Ascending aorta (tissue), 2 donors: ENCODE data around the gene ITGA11. TPM values are rescaled to one million over a fixed set of nuclear protein-coding genes. Genes with fewer than 3 reads are reported as not detected.
A peak's percentile ranks its signal among the peaks of the same experiment; 100 is the strongest.

Experiments
- DNase-seq, 2 donors: peaks; one replicate each; pipeline ENCODE4 v3.0.0-alpha.2; 2019; ENCODE audit warnings: low spot score in 2 of 2
- H3K27ac ChIP-seq, 2 donors: fragments of 200-600 bp; sonication (generic); one replicate each; pipeline ENCODE4 v1.5.1; 2016 to 2017; ENCODE audit warnings: mild to moderate bottlenecking in 1 of 2
- H3K27me3 ChIP-seq: fragments of 200-600 bp; sonication (generic); one replicate; pipeline ENCODE4 v1.5.1; 2017
- H3K36me3 ChIP-seq, 2 donors: fragments of 200-600 bp; sonication (generic); one replicate each; pipeline ENCODE4 v1.5.1; 2016
- H3K4me1 ChIP-seq, 2 donors: fragments of 200-600 bp; sonication (generic); one replicate each; pipeline ENCODE4 v1.5.1; 2016 to 2017; ENCODE audit warnings: mild to moderate bottlenecking in 1 of 2
- H3K4me3 ChIP-seq, 2 donors: fragments of 200-600 bp; sonication (generic); one replicate each; pipeline ENCODE4 v1.5.1; 2016 to 2017; ENCODE audit warnings: mild to moderate bottlenecking in 1 of 2
- H3K9me3 ChIP-seq, 2 donors: fragments of 200-600 bp; sonication (generic); one replicate each; pipeline ENCODE4 v1.5.1; 2016
- intact Hi-C: fragments of 100-400 bp; cut with DNase I; formaldehyde crosslinking; loops from one replicate; pipeline ENCODE4 v1.15.1; 2023
- total RNA-seq: library from RNA; depleted of rRNA; stranded (reverse); fragments of >200 nt; gene quantifications from one replicate; pipeline ENCODE4 v1.1.0, GENCODE V29; 2016
- TF ChIP-seq, protein P1 (sequence below), 3 experiments: fragments of 200-600 bp in 2 of 3; fragments of 450-650 bp in 1 of 3; sonication (generic) in 2 of 3; IDR thresholded peaks; one replicate each; pipeline ENCODE4 v1.5.1; 2016 to 2019; ENCODE audit warnings: antibody characterized with exemption in 3 of 3, mild to moderate bottlenecking in 1 of 3, moderate library complexity in 1 of 3

ITGA11 gene
- total RNA-seq, 1 donor from 2014 or later: 136 TPM

DNA sequence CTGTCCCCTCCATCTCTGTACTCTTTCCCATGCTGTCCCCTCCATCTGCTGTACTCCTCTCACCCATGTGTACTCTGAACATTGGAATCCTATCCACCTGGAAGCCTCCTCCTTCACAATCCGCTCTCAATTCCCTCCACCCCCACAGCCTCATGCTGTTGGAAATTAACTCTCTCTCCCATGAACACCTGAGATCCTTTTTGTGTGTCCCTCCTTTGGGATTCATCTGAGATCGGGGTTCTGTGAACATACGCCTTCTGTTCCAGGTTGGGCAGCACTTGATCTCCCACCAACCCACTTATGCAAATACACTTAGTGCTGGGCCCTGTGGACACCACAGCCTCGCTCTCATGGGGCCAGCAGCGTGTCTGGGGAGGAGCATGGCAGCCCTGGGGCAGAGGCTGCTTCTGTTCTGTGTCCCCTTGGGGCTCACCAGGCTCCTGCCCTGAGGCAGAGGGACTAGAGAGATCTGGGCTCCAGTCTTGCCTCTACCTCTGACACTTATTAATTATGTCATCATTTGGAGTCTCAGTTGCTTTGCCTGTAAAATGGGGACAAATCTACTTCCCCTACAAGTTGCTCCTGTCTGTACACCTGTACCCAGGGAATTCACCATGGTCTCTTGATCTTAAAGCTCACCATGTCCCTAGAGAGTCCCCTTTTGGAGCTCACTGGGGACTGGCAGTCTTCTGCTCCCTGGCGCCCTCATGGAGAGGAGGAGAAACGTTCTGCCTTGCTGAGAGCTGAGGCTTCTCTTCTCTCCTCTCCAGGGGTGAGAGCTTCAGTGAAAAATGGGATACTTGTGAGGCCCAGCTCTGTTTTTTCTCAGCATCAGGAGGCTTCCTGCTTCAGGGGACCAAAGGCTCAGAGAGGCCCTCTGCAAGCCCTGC is 42.7 kb downstream of the ITGA11 start:
- H3K27me3 ChIP-seq: no peaks in the 10 kb centered on the region
- TF ChIP-seq, protein P1, sequence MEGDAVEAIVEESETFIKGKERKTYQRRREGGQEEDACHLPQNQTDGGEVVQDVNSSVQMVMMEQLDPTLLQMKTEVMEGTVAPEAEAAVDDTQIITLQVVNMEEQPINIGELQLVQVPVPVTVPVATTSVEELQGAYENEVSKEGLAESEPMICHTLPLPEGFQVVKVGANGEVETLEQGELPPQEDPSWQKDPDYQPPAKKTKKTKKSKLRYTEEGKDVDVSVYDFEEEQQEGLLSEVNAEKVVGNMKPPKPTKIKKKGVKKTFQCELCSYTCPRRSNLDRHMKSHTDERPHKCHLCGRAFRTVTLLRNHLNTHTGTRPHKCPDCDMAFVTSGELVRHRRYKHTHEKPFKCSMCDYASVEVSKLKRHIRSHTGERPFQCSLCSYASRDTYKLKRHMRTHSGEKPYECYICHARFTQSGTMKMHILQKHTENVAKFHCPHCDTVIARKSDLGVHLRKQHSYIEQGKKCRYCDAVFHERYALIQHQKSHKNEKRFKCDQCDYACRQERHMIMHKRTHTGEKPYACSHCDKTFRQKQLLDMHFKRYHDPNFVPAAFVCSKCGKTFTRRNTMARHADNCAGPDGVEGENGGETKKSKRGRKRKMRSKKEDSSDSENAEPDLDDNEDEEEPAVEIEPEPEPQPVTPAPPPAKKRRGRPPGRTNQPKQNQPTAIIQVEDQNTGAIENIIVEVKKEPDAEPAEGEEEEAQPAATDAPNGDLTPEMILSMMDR (IDR thresholded peaks at IDR 0.05): no peak
- peaks cover 2 to 23% of the 10 kb centered on the region in 2 donors for H3K4me1 ChIP-seq
- intact Hi-C loops: no loop called here
- H3K4me3 ChIP-seq: no peak overlapping the region
- H3K9me3 ChIP-seq: no peaks in the 10 kb centered on the region
- H3K36me3 ChIP-seq: peaks cover 0 to 9% of the 10 kb centered on the region in 2 donors
- peak in 1 of 2 donors; percentile 40 for DNase-seq
- peak overlapping the region; percentile 24 to 39 for H3K27ac ChIP-seq

DNA sequence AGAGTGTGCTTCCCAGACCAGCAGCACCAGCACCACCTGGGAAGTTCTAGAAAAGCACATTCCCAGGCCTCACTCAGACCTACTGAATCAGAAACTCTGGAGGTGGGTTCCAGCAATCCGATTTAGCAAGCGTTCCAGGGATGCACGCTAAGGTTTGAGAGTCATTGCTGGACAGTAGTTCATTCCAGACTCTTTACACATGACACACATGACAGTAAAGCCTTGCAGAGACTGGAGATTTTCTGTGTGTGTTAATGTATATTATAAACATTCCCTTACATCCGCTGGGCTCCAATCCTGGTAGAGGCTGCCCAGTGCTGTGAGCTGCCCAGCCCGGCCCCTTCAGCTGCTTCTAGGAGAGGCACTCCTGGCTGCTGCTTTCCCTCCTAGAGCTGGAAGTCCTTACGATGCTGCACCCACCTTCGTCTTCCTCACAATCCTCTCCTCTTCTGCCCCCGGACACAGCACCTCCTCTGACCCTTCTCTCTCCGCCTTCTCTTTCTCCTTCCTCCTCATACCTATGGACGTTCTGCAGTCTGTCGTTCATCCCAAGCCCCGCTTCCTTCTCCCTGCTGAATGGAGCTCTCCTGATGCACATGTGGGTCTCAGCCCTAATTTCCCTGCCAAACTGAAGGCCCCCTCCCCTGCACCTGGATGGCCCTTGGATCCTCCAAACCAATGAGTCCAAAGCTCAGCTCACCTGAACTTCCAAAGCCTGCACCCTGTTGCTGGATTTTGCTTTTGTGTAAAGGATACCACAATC is 44.4 kb downstream of the ITGA11 start:
- no peaks in the 10 kb centered on the region for H3K9me3 ChIP-seq
- no peak overlapping the region for H3K4me3 ChIP-seq
- DNase-seq: peak in 1 of 2 donors; percentile 49
- H3K36me3 ChIP-seq: peaks cover 0 to 8% of the 10 kb centered on the region in 2 donors
- TF ChIP-seq, protein P1 (IDR thresholded peaks at IDR 0.05): no peak
- no peaks in the 10 kb centered on the region for H3K27me3 ChIP-seq
- intact Hi-C loops: no loop called here
- H3K27ac ChIP-seq: no peak overlapping the region
- peaks cover 8 to 32% of the 10 kb centered on the region in 2 donors for H3K4me1 ChIP-seq

DNA sequence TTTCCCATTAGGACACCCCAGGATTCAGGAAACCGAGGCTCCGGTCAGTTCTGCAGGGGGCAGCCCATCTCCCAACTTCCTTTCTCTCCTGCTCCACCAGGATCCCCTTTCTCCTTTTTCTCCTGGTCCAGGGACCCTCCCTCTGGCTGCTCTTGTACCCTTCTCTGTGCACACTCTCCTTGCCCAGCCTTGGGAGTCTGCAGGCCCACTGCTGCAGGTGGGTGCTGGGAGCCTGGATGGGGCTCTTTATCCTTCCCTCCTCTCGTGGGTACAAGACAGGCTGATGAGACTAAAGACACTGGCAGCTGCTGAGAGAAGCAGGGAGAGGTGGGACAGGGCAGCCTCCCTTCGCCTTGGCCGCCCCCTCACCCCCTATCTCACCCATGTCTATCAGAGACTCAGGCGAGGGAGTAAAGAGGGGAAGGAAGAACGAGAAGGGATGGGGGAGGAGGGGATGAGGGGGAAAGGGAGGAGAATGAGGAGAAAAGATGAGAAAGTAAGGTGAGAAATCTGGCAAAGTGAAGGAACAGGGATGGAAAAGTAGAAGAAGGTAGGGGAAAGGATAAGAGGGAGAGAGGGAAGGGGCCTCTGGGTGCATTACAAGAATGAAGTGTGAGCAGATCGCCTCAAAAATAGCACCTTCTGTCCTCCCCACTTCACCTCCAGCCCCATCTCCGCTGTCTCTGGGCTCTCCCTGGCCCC is 45.2 kb downstream of the ITGA11 start:
- no peak overlapping the region for H3K27ac ChIP-seq
- DNase-seq: peak in 1 of 2 donors; percentile 39
- H3K9me3 ChIP-seq: no peaks in the 10 kb centered on the region
- peaks cover 8 to 37% of the 10 kb centered on the region in 2 donors for H3K4me1 ChIP-seq
- intact Hi-C loops: no loop called here
- H3K4me3 ChIP-seq: no peak overlapping the region
- H3K27me3 ChIP-seq: no peaks in the 10 kb centered on the region
- H3K36me3 ChIP-seq: peaks cover 0 to 8% of the 10 kb centered on the region in 2 donors
- TF ChIP-seq, protein P1 (IDR thresholded peaks at IDR 0.05): no peak

DNA sequence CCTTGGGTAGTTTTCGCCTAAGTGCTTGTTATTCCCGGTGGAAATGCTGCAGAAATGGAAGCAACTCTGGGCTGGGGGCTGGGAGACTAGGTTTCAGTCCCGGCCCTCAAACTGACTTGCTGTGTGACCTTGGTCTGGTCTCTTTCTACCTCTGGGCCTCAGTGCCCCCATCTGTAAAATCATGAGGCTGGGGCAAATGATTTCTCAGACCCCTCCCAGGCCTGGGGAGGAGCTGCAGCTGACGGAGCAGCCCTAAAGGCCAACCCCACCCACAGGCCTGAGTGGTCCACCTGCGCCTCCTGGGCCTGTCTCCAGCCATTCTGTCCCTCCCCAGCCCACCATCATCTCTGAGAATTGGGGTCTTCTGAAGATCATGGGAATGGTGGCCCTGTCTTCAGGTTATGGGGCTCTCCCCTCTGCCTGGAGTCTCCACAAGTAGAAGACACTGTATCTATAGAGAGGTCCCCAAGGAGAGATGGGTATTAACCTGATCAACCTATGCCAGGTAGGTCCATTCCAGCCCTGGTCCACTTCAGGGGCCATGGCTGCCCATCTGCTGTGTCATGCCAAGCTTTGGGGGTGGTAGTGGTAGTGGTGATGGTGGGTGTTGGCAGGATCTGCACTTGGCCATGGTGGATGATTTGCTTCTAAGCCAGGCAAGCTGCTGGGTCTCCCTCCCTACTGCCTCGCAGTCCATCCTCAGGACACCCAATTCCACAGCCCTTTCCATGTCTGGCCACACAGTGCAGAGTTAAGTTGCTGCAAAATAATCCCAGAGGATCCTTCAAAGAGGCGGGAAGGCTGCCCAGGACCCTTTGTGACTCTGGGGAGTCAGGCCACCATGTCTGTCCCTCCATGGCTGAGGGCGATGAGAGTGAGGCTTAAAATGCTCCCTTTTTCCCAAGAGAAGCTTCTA is 46.0 kb downstream of the ITGA11 start:
- Histone ChIP-seq H3K4me3 (no peak overlapping the region), H3K27ac (peak overlapping the region; percentile 73 to 80), H3K9me3 (no peaks in the 10 kb centered on the region), H3K4me1 (peaks cover 8 to 37% of the 10 kb centered on the region in 2 donors), H3K27me3 (no peaks in the 10 kb centered on the region), H3K36me3 (peaks cover 0 to 4% of the 10 kb centered on the region in 2 donors)
- DNase-seq: peak in 1 of 2 donors; percentile 42
- TF ChIP-seq, protein P1 (IDR thresholded peaks at IDR 0.05): no peak
- intact Hi-C loops: no loop called here
